Suppressor macrophage treated with lipopolysaccharide for 1 hour (primary cell): ENCODE data around the gene UTS2R.

Experiments used
- DNase-seq, 3 donors: peaks; one replicate each; pipeline ENCODE4 v3.0.0-alpha.2; 2020 to 2022

The UTS2R gene

DNA sequence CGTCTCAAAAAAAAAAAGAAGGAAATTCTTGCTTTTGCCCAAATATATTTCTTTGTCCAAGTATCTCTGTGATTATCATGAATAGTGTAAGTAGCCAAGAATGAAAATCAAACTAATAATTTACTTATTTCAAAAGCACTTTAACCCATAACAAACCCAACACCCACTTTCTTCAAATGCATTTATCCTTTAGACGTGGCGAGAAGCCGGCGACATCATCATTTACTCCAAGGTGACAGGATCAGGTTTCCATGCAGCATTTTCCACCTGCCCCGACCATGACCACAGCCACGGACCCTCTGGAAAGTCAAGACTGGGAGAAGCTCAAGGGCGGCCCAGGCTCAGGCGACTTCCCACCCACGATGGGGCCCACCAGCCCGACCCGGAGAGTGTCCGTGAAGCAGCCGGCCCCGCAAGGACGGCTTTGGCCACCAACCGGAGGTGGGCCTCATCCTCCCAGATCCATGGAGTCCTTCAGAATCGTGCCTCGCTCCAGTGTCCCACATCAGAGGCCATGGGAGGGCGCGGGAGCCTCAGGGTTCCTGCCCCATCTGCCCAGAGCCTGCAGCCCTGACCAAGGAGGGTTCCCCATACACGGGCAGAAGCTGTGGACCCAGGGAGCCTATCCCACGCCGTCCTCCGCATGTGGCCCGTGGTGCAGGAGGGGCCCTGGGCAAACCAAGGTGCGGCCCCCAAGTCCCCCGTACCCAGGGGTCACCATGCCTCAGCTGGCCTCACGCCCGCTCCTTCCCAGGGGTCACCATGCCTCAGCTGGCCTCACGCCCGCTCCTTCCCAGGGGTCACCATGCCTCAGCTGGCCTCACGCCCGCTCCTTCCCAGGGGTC lies 18.7 kb downstream of the UTS2R start:
- no peak for DNase-seq

DNA sequence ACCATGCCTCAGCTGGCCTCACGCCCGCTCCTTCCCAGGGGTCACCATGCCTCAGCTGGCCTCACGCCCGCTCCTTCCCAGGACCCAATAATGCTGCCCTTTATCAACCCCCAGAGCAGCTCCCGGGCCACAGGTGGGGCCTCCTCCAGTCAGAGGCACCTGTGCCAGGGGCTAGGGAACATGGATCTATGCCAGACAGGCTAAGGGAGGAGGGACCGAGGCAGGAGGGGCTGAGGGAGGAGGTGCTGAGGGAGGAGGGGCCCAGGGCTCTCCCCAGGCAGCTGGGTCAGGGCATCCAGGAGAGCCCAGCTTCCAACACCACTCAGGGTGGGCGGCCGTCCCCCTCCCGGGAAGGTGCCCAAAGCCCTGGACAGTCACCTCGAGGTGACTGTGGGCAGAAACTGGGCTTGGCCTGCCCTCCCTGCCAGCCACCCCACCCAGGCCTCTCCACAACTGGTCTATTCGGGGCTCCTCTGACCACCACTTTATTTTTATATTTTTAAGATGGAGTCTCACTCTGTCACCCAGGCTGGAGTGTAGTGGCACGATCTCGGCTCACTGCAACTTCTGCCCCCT lies 19.4 kb downstream of the UTS2R start:
- no peak for DNase-seq

DNA sequence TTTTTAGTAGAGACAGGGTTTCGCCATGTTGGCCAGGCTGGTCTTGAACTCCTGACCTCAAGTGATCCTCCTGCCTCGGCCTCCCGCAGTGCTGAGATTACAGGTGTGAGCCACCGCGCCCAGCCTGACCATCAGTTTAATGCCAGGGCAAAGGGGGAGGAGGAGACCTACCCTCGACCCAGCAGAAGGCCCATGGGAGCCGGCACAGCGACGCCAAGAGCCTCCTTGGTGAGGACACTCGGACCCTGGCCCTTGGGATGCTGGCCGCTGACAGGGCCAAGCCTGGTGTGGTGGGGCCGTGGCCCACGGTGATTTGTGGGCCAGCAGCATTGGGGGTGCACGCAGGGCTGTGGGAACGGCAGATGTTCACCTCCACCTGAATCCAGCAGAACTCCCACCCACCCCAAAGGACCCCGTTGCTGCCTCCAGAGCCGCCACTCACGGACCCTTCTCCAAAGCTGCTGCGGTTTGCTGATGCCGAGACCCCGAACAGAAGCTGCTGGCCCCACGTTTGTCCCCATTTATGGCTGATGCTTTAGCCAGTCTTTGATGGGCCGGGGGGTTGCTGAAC lies 20.0 kb downstream of the UTS2R start:
- no peak for DNase-seq

DNA sequence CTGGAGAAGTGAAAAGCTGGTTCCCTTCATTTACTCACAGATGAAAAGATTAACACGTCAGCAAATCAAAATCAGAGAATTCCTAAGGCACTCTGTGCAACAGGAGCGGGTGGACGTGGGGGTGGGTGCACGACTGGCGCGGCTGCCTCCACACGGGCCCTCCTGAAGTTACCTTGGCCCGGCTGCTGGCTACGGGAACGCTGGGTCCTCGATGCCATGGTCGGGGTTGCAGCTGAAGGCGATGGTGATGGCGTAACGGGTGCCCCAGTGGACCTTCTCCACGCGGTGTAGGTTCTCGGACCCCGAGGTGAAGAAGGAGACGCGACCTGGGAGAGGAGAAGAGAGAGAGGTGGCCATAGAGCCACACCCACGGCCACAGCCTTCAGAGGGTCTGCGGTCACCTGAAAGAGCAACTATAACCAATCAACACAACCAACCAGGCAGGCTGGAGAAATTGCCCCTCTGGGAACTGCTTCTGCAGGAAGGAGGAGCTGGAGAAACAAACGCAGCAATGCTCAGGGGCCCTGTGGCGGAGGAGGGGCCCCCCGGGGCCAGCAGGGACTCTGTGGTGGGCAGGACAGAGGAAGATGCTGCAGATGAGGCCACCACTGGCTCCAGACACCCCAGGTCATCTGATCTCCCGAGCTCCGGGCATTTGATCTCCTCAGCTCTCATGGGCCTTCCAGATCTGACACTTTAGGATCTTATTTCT lies 20.8 kb downstream of the UTS2R start:
- DNase-seq: no peak

- DNase-seq: no peak
Measured at GRCh38 chr17:82392941-82393340, 21.4 kb downstream of the UTS2R start.

DNA sequence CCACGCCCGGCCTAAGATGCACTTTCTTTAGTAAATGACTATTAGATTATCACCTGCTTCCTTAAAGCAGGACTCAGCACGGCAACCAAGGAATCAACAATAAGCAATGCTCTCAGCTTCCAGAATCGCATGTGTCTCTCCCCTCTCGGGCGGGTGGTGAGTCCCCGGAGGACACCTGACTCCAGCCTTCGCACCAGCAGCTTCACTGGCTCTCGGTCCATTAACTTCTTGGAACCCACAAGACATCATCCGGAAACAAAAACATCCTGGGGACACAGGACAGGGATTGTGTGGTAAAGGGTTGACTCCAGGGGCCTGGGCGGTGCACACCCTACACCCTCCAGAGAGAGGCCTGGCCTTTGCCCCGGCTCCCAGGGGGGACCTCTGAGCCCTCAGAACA lies 22.7 kb downstream of the UTS2R start:
- no peak for DNase-seq

GRCh38 chr17:82396601-82397435 lies 25.3 kb downstream of the UTS2R start:
- DNase-seq: peak; percentile 54 to 71 (median 58)

- DNase-seq: no peak
Measured at GRCh38 chr17:82397449-82398335, 26.1 kb downstream of the UTS2R start.

DNA sequence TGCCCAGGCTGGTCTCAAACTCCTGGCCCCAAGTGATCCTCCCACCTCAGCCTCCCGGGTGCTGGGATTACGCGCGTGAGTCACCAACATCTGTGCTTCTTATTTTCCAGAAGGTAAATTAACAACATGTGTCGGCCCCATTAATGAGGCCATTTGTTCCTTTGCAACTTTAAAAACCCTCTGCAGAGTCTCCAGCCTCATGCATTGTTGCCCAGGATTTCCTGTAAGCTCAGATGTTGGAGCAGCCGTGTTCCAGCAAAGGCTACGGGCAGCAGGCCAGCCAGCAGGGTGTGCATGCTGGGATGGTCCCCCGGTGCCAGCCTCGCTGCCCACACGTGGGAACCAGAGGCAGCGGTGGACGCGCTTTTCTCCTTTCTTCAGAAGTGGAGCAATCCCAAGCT lies 27.5 kb downstream of the UTS2R start:
- peak in 1 of 3 donors; percentile 22 for DNase-seq

DNA sequence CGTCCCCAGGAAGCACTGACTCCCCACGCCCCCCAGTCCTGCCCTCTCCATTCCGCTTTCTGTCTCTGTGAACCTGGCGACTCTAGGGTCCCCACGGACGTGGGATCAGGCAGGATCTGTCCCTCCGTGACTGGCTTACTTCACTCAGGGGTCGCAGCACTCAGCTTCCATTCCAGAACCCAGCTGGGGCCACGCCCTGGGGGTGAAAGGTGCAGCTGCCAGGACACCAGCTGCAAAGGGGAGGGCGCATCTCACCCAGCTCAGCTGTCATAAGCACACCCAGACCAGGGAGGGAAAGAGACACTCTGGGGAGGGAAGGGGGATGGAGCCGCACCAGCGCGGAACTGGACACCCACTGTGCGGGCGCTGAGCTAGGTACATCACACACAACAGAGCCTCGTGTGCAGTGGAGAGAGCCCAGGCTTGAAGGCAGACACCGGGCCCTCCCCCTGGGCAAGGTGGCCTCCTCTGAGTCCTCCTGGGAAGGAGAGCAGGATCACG lies 28.1 kb downstream of the UTS2R start:
- DNase-seq: no peak

- DNase-seq: peak; percentile 60 to 63 (median 60)
Measured at GRCh38 chr17:82400206-82400605, 28.6 kb downstream of the UTS2R start.

DNA sequence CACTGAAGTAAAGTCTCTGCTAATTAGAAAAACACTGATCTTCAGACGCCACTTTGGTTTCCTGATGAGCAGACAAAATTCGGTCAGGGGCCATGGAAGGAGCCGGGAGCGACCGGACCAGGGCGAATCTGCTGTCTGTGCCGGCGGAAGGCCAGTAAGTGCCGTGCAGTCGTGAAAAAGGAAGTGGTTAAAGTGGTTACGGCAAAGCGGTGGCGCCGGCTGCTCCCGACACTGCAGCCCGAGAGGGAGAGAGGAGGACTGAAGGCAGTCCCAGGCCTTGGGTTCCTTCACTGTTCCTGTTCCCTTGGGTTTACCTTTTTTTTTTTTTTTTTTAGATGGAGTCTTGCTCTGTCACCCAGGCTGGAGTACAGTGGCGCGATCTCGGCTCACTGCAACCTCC lies 29.3 kb downstream of the UTS2R start:
- peak; percentile 81 to 88 (median 87) for DNase-seq

DNA sequence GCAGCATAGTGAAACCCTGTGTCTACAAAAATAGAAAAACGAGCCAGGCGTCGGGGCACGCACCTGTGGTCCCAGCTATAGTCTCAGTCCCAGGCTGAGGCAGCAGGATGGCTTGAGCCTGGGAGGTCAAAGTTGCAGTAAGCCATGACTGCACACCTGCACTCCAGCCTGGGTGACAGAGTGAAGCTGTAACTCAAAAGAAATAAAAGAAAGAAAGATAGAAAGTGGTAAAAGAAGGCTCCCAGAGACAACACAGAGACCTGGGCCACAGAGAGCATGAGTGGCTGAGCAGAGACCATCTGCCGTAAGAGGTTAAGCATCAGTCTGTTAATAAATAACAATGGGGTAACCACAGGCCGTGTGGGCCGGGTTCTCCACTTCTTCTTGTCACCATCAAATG lies 31.3 kb downstream of the UTS2R start:
- DNase-seq: no peak

DNA sequence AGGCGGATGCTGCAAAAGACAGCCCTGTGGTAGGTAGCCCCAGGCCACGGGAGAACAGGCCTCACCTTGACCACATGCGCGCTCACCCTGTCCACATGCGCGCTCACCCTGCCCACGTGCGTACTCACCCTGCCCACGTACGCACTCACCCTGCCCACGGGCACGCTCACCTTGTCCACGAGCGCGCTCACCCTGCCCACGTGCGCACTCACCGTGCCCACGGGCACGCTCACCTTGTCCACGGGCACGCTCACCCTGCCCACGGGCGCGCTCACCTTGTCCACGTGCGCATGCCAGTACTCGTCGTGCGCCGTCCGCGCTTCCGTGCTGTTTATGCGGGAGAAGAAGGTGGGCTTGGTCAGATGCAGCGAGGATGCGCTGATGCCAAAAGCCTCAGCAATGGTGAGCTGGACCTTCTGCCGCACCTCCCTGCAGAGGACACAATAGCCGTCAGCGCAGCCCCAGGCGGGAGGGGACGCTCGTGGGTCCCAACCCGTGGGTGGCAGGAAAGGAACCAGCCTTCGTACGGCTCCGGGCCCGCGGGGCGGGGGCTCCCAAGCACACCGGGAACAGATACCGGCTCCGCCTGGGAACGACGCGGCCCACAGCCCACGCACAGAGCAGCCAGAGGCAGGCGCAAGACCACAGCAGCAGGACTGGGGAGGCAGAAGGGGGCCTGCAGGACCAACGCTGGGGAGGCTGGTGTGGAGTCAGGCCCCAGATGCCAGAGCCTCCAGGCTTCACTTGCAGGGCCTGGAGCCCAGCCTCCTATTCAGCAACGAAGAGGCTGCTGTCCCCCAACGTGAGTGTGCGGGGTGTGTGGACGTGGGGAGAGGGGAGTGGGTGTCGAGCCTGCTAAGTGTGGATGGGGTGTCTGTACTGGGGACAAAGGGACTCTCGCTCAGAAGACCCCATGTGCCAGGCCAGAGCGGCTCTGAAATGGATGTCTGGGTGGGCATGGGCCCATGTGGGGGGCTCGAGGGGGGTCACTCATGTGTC lies 32.4 kb downstream of the UTS2R start:
- DNase-seq: no peak

- DNase-seq: no peak
Measured at GRCh38 chr17:82405051-82405450, 33.5 kb downstream of the UTS2R start.

DNA sequence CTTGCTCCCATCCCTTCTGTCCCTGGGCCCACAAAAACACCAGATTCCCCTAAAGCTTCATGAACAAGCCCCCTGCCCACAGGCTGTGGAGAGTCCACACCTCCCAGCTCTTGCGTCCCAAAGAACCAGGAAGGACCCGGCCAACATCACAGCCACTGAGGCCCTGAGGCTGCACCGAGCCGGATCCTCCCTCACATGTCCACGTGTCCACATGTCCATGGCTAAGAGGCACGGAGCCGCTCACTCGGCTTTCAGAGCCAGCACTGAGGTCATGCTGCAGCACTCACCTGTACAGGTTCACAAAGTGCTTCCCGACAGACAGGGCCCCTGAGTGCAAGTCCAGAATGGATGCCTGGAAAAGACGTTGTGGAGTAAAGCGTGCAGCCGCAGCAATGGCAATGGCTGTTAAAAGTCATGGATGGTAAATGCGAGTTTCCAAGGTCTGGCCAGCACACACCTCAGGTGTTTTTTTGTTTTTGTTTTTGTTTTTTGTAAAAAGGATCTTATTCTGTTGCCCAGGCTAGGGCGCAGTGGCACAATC lies 34.6 kb downstream of the UTS2R start:
- DNase-seq: no peak

- DNase-seq: peak; percentile 50 to 62 (median 55)
Measured at GRCh38 chr17:82407255-82407654, 35.7 kb downstream of the UTS2R start.

- DNase-seq: no peak
Measured at GRCh38 chr17:82408288-82408937, 36.8 kb downstream of the UTS2R start.

DNA sequence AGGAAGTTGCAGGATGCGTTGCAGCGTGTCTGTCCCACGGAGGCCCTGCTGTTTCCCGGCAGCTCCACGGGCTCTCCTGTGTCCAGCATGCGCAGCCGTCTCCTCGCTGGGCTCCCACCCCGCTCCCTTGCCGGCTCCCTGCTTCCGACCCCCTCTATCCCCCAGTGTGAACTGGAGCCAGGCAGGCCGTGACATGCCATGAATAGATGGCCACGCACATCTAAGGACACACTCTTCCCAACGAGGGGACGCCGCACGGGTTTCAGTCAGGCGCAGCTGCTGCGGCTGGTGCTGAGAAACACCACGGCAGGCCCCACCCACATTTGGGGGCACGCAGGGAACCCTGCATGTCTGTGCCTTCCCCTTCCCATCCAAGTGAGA lies 37.4 kb downstream of the UTS2R start:
- DNase-seq: no peak
